Measurements from ENCODE around the gene MED25.

Gene MED25

GRCh38 chr19:49869009-49869483 is 51.0 kb downstream of the MED25 start:
- Histone ChIP-seq H3K27me3 (ENCODE audit: insufficient read depth, low read depth) (no peaks in the 10 kb centered on the region), H3K9ac (no peak overlapping the region), H4K20me1 (ENCODE audit: insufficient read depth) (no peaks in the 10 kb centered on the region), H3K27ac (no peak overlapping the region), H2AFZ (ENCODE audit: low read depth) (no peak overlapping the region), H3K36me3 (ENCODE audit: insufficient read depth) (peaks cover 5% of the 10 kb centered on the region; the same call in 1 of the 2 replicates), H3K4me3 (IDR thresholded peaks at IDR 0.05; ENCODE audit: insufficient read depth, low read depth, low read length) (no peak overlapping the region), H3K4me2 (peak overlapping the region; percentile 67), H3K79me2 (ENCODE audit: insufficient read depth, low read depth) (peaks cover 8% of the 10 kb centered on the region; the same call in 1 of the 2 replicates), H3K4me1 (ENCODE audit: low read depth, poor library complexity, severe bottlenecking) (peaks cover 37% of the 10 kb centered on the region)
- TF ChIP-seq, protein P1, sequence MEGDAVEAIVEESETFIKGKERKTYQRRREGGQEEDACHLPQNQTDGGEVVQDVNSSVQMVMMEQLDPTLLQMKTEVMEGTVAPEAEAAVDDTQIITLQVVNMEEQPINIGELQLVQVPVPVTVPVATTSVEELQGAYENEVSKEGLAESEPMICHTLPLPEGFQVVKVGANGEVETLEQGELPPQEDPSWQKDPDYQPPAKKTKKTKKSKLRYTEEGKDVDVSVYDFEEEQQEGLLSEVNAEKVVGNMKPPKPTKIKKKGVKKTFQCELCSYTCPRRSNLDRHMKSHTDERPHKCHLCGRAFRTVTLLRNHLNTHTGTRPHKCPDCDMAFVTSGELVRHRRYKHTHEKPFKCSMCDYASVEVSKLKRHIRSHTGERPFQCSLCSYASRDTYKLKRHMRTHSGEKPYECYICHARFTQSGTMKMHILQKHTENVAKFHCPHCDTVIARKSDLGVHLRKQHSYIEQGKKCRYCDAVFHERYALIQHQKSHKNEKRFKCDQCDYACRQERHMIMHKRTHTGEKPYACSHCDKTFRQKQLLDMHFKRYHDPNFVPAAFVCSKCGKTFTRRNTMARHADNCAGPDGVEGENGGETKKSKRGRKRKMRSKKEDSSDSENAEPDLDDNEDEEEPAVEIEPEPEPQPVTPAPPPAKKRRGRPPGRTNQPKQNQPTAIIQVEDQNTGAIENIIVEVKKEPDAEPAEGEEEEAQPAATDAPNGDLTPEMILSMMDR (conservative IDR thresholded peaks at IDR 0.05; ENCODE audit: low read depth, low read length): no peak

- Histone ChIP-seq H3K27me3 (ENCODE audit: insufficient read depth, low read depth) (no peaks in the 10 kb centered on the region), H3K4me1 (ENCODE audit: low read depth, poor library complexity, severe bottlenecking) (peaks cover 37% of the 10 kb centered on the region), H4K20me1 (ENCODE audit: insufficient read depth) (no peaks in the 10 kb centered on the region), H3K4me3 (IDR thresholded peaks at IDR 0.05; ENCODE audit: insufficient read depth, low read depth, low read length) (no peak overlapping the region), H2AFZ (ENCODE audit: low read depth) (peak overlapping the region; percentile 41; the same call in 1 of the 2 replicates), H3K9ac (peak overlapping the region; percentile 42; the same call in 1 of the 2 replicates), H3K27ac (peak overlapping the region; percentile 55), H3K36me3 (ENCODE audit: insufficient read depth) (peaks cover under 1% of the 10 kb centered on the region; the same call in 1 of the 2 replicates), H3K4me2 (peak overlapping the region; percentile 93), H3K79me2 (ENCODE audit: insufficient read depth, low read depth) (peaks cover 15% of the 10 kb centered on the region)
- TF ChIP-seq, protein P1 (conservative IDR thresholded peaks at IDR 0.05; ENCODE audit: low read depth, low read length): no peak; the same call in 1 of the 2 replicates
Observed at GRCh38 chr19:49869484-49870308, 51.6 kb downstream of the MED25 start.

- no peaks in the 10 kb centered on the region for H3K27me3 ChIP-seq (ENCODE audit: insufficient read depth, low read depth)
- peaks cover 42% of the 10 kb centered on the region for H3K4me1 ChIP-seq (ENCODE audit: low read depth, poor library complexity, severe bottlenecking)
- H2AFZ ChIP-seq (ENCODE audit: low read depth): peak overlapping the region; percentile 41; the same call in 1 of the 2 replicates
Observed at GRCh38 chr19:49870309-49870901, 52.3 kb downstream of the MED25 start.

GRCh38 chr19:49871349-49871985 is 53.4 kb downstream of the MED25 start:
- TF ChIP-seq, protein P1 (conservative IDR thresholded peaks at IDR 0.05; ENCODE audit: low read depth, low read length): no peak
- Histone ChIP-seq H3K27me3 (ENCODE audit: insufficient read depth, low read depth) (no peaks in the 10 kb centered on the region), H3K4me2 (no peak overlapping the region), H3K4me1 (ENCODE audit: low read depth, poor library complexity, severe bottlenecking) (peaks cover 35% of the 10 kb centered on the region), H3K79me2 (ENCODE audit: insufficient read depth, low read depth) (peaks cover 24% of the 10 kb centered on the region), H4K20me1 (ENCODE audit: insufficient read depth) (no peaks in the 10 kb centered on the region), H3K36me3 (ENCODE audit: insufficient read depth) (no peaks in the 10 kb centered on the region), H3K9ac (no peak overlapping the region), H2AFZ (ENCODE audit: low read depth) (no peak overlapping the region), H3K27ac (no peak overlapping the region), H3K4me3 (IDR thresholded peaks at IDR 0.05; ENCODE audit: insufficient read depth, low read depth, low read length) (no peak overlapping the region)

More at GRCh38 chr19:49870309-49870901, 52.3 kb downstream of the MED25 start:
- Histone ChIP-seq H3K4me3 (IDR thresholded peaks at IDR 0.05; ENCODE audit: insufficient read depth, low read depth, low read length) (no peak overlapping the region), H3K9ac (peak overlapping the region; percentile 42; the same call in 1 of the 2 replicates), H3K27ac (peak overlapping the region; percentile 55), H3K36me3 (ENCODE audit: insufficient read depth) (no peaks in the 10 kb centered on the region), H4K20me1 (ENCODE audit: insufficient read depth) (no peaks in the 10 kb centered on the region), H3K4me2 (peak overlapping the region; percentile 93), H3K79me2 (ENCODE audit: insufficient read depth, low read depth) (peaks cover 22% of the 10 kb centered on the region)
- TF ChIP-seq, protein P1 (conservative IDR thresholded peaks at IDR 0.05; ENCODE audit: low read depth, low read length): no peak
